K562 (cell line): ENCODE data around the gene SPON2. TPM values are rescaled to one million over a fixed set of nuclear protein-coding genes. Genes with fewer than 3 reads are reported as not detected.

Source experiments
- ATAC-seq: fragments of 200-7000 bp; cut with Tn5 transposase; 3 replicates; pipeline ENCODE4 v1.9.1; 2020; ENCODE audit warnings: moderate library complexity
- BruUV-seq: library from RNA; stranded (reverse); fragments of 400-500 nt; replicated peaks from 2 replicates; lab custom pipeline; 2021; lab: Mats Ljungman, UMichigan
- CTCF ChIA-PET: fragments of 300-600 bp; formaldehyde crosslinking; extraction: SDS; loops from one replicate; lab custom pipeline; 2021; ENCODE audit warnings: low intra/inter-chr PET ratio; lab: Yijun Ruan, JAX
- POLR2A ChIA-PET: fragments of 300-600, 350-650 bp; sonication (Branson Sonifier 250); formaldehyde crosslinking; extraction: SDS; loops from one replicate; lab custom pipeline; 2021; ENCODE audit warnings: antibody characterized with exemption, inconsistent platforms; lab: Yijun Ruan, JAX
- DNase-seq, 4 experiments: peaks; one replicate each; pipeline versions ENCODE4 v3.0.0 to v3.0.0-alpha.2; 2011 to 2018; ENCODE audit warnings: low spot score in 3 of 4, mixed read lengths in 3 of 4; ENCODE audit errors: extremely low read depth in 1 of 4
- FAIRE-seq: peaks from 2 replicates; lab custom pipeline; 2011; peaks lifted over from hg19 to GRCh38; lab: Jason Lieb, UNC
- H2AFZ ChIP-seq: 2 replicates; pipeline ENCODE4 v1.6.0; 2011; ENCODE audit warnings: low read depth, low read length, control low read depth, inconsistent platforms
- H3K27ac ChIP-seq: fragments of 200-600 bp; 3 replicates; pipeline ENCODE4 v1.8.0; 2011; ENCODE audit warnings: low read depth, mild to moderate bottlenecking, control low read depth, inconsistent platforms, low read length, moderate library complexity, mixed read lengths; ENCODE audit errors: extremely low read depth
- H3K27me3 ChIP-seq, 2 experiments: fragments of 300-600 bp in 1 of 2; 2 replicates in 1 of 2; 3 replicates in 1 of 2; pipeline versions ENCODE4 v1.6.0 to v1.8.0; 2011; ENCODE audit warnings: inconsistent platforms in 2 of 2, low read length in 2 of 2, mild to moderate bottlenecking in 1 of 2, mixed read lengths in 1 of 2, moderate library complexity in 1 of 2; ENCODE audit not compliant: control insufficient read depth in 2 of 2, insufficient read depth in 2 of 2
- H3K36me3 ChIP-seq: fragments of 300-600 bp; 3 replicates; pipeline ENCODE4 v1.8.0; 2011; ENCODE audit warnings: mild to moderate bottlenecking, low read length, inconsistent platforms; ENCODE audit not compliant: control insufficient read depth, insufficient read depth
- H3K4me1 ChIP-seq, 2 experiments: fragments of 200-600 bp in 1 of 2; replicated peaks in 1 of 2; 2 replicates in 1 of 2; 3 replicates in 1 of 2; pipeline versions ENCODE4 v1.5.1 to v1.8.0; 2011; ENCODE audit warnings: inconsistent platforms in 2 of 2, low read length in 2 of 2, mild to moderate bottlenecking in 1 of 2, mixed read lengths in 1 of 2, moderate library complexity in 1 of 2; ENCODE audit not compliant: control insufficient read depth in 2 of 2, insufficient read depth in 2 of 2
- H3K4me2 ChIP-seq: 2 replicates; pipeline ENCODE4 v1.6.1; 2011; ENCODE audit warnings: low read length, control low read depth, inconsistent platforms, mixed read lengths; ENCODE audit not compliant: insufficient read depth
- H3K4me3 ChIP-seq: fragments of 200-600 bp; sonication (generic), shearing (Covaris generic); 2 replicates; pipeline ENCODE4 v1.5.1; 2016; ENCODE audit warnings: control low read depth, inconsistent platforms
- H3K79me2 ChIP-seq: fragments of 200-600 bp; 3 replicates; pipeline ENCODE4 v1.8.0; 2011; ENCODE audit warnings: low read length, inconsistent platforms; ENCODE audit not compliant: control insufficient read depth, insufficient read depth
- H3K9ac ChIP-seq, 2 experiments: 2 replicates each; pipeline versions ENCODE4 v1.6.0 to v1.6.1; 2011; ENCODE audit warnings: low read depth in 2 of 2, low read length in 2 of 2, control low read depth in 1 of 2, inconsistent platforms in 1 of 2, mild to moderate bottlenecking in 1 of 2, mixed read lengths in 1 of 2; ENCODE audit not compliant: insufficient read depth in 1 of 2
- H3K9me1 ChIP-seq: one replicate; pipeline ENCODE4 v1.6.0; 2011; ENCODE audit warnings: inconsistent platforms, mild to moderate bottlenecking, low read length, moderate library complexity; ENCODE audit not compliant: control insufficient read depth, insufficient read depth
- H3K9me3 ChIP-seq: replicated peaks from 2 replicates; pipeline ENCODE4 v1.5.1; 2011; ENCODE audit warnings: low read depth, low read length, inconsistent platforms; ENCODE audit not compliant: control insufficient read depth, insufficient read depth
- H4K20me1 ChIP-seq: replicated peaks from 2 replicates; pipeline ENCODE4 v1.6.1; 2011; ENCODE audit warnings: low read length, inconsistent platforms, mixed read lengths; ENCODE audit not compliant: control insufficient read depth, insufficient read depth
- ESRRB ChIP-seq: fragments of 250-450 bp; sonication (Bioruptor Pico); IDR thresholded peaks from 2 replicates; pipeline ENCODE4 v1.5.0; 2020; ENCODE audit warnings: mild to moderate bottlenecking, moderate library complexity, borderline replicate concordance
- GATAD2A ChIP-seq: fragments of 450-650 bp; IDR thresholded peaks from 2 replicates; pipeline ENCODE4 v1.6.1; 2017
- IRF1 ChIP-seq: sonication (generic); formaldehyde crosslinking; IDR thresholded peaks from 2 replicates; pipeline ENCODE4 v1.8.0; 2022; ENCODE audit warnings: missing genetic modification reagents, mild to moderate bottlenecking, borderline replicate concordance
- NFRKB ChIP-seq: fragments of 450-650 bp; IDR thresholded peaks from 2 replicates; pipeline ENCODE4 v1.6.1; 2016; ENCODE audit warnings: low read depth
- RAD21 ChIP-seq, 2 experiments: fragments of 250-450 bp in 1 of 2; fragments of 450-650 bp in 1 of 2; sonication (Bioruptor Pico) in 1 of 2; formaldehyde crosslinking in 1 of 2; IDR thresholded peaks in 1 of 2; conservative IDR thresholded peaks in 1 of 2; 2 replicates each; pipeline versions ENCODE4 v1.4.0 to v1.8.0; 2020 to 2022; ENCODE audit warnings: mild to moderate bottlenecking in 2 of 2, moderate library complexity in 1 of 2
- THRA ChIP-seq: fragments of 450-650 bp; IDR thresholded peaks from 2 replicates; pipeline ENCODE4 v1.6.1; 2017; ENCODE audit warnings: mild to moderate bottlenecking, moderate library complexity
- ZFP36 ChIP-seq: fragments of 150-350 bp; IDR thresholded peaks from 2 replicates; pipeline ENCODE4 v1.6.1; 2018; ENCODE audit warnings: low read length, low read depth; ENCODE audit not compliant: partially characterized antibody
- ZNF212 ChIP-seq: fragments of 450-650 bp; formaldehyde crosslinking; IDR thresholded peaks from 2 replicates; pipeline ENCODE4 v1.4.0; 2020; ENCODE audit warnings: mild to moderate bottlenecking
- ZNF24 ChIP-seq: fragments of 450-650 bp; IDR thresholded peaks from 2 replicates; pipeline ENCODE4 v1.6.1; 2016
- ZNF316 ChIP-seq: fragments of 450-650 bp; IDR thresholded peaks from 2 replicates; pipeline ENCODE4 v1.6.1; 2016
- ZSCAN29 ChIP-seq: fragments of 450-650 bp; IDR thresholded peaks from 2 replicates; pipeline ENCODE4 v1.6.1; 2017
- WGBS: fragments of 100-300 bp; shearing (Covaris generic); methylation state at CpG from one replicate; pipeline ENCODE4 v1.1.6; 2016; ENCODE audit warnings: low coverage, mixed read lengths; ENCODE audit not compliant: insufficient coverage; ENCODE audit errors: missing lambda C conversion rate; 5-methylcytosine and 5-hydroxymethylcytosine counted together
- in situ Hi-C: fragments of 300-500 bp; cut with MboI; formaldehyde crosslinking; loops from 4 replicates; pipeline ENCODE4 v1.15.0; 2018; ENCODE audit warnings: inconsistent platforms, mixed read lengths
- intact Hi-C: fragments of 100-400 bp; cut with micrococcal nuclease; formaldehyde crosslinking; loops from 2 replicates; pipeline ENCODE4 v1.14.2; 2022
- polyA plus RNA-seq, 8 experiments: library from polyadenylated mRNA; depleted of rRNA in 4 of 8; stranded (reverse) in 5 of 8; unstranded in 3 of 8; fragments of >200 nt; fragmentation: Nextera tagmentation in 2 of 8; fragmentation: Illumina TruSeq in 1 of 8; extraction: Ambion mirVana in 2 of 8; extraction: Trizol in 1 of 8; gene quantifications; 2 replicates each; pipeline versions ENCODE4 v1.2.1 to v1.2.3, GENCODE V29; 2011 to 2014; ENCODE audit warnings: inconsistent platforms in 1 of 8, missing spikeins in 1 of 8
- small RNA-seq: library from RNA; depleted of rRNA; stranded (forward); fragments of <200 nt; gene quantifications from one replicate; pipeline ENCODE3, GENCODE V24; 2014
- total RNA-seq, 7 experiments: library from RNA; depleted of rRNA in 6 of 7; stranded (reverse); fragments of >200 nt in 6 of 7; fragmentation: Illumina TruSeq in 2 of 7; extraction: Trizol in 2 of 7; gene quantifications; 2 replicates each; pipeline versions ENCODE4 v1.2.1 to v1.2.3, GENCODE V29; 2011 to 2021; ENCODE audit warnings: low replicate concordance in 1 of 7
- TF ChIP-seq, protein P1 (sequence below): fragments of 250-450 bp; sonication (Bioruptor Pico); IDR thresholded peaks from 2 replicates; pipeline ENCODE4 v1.8.0; 2022; ENCODE audit warnings: inconsistent platforms, mild to moderate bottlenecking, moderate library complexity, borderline replicate concordance

The SPON2 gene
- total and polyA plus RNA-seq, 9 of the 15 experiments (the other 6 are each of a cell fraction or from before 2014, with no cell fraction given), result 0.21 to 2.2 (median 0.83) TPM

DNA sequence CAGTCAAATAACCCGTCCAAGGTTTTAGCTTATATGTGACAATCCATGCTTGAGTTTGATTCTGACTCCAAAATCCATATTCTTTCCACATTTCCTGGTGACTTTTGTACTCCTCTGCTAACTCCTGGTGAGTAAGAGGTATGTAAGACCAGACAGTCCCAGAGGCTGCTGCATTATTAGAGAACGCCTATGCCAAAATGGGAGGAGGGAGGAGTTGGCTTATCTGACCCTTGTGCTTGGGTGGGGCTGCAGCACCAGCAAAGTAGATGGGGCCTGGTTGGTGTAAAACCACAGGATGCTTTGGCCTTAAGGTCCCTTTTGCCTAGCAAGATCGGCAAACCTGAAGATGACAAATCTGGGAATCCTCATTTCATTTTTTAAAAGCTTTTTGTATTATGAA, 49.9 kb downstream of the SPON2 start:
- no TSS peak for BruUV-seq
- in situ Hi-C loops, result no loop called here
- peaks cover 0 to 4% of the 10 kb centered on the region in 2 experiments; a peak in 3 of 5 replicates for H3K27me3 ChIP-seq
- TF ChIP-seq, protein P1, sequence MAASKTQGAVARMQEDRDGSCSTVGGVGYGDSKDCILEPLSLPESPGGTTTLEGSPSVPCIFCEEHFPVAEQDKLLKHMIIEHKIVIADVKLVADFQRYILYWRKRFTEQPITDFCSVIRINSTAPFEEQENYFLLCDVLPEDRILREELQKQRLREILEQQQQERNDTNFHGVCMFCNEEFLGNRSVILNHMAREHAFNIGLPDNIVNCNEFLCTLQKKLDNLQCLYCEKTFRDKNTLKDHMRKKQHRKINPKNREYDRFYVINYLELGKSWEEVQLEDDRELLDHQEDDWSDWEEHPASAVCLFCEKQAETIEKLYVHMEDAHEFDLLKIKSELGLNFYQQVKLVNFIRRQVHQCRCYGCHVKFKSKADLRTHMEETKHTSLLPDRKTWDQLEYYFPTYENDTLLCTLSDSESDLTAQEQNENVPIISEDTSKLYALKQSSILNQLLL (CRISPR knock-in tag), result no peak
- no peak for TF ChIP-seq ZSCAN29
- TF ChIP-seq IRF1, result no peak
- TF ChIP-seq ZFP36, result no peak
- TF ChIP-seq GATAD2A, result no peak
- TF ChIP-seq RAD21 (CRISPR knock-in tag; conservative IDR thresholded peaks at IDR 0.05 in 1 of 2, IDR thresholded peaks at IDR 0.05 in 1 of 2), result no peak
- TF ChIP-seq ESRRB (CRISPR knock-in tag), result no peak
- no peak for TF ChIP-seq ZNF24
- TF ChIP-seq NFRKB, result no peak
- no peak for TF ChIP-seq ZNF212 (CRISPR knock-in tag)
- TF ChIP-seq THRA, result no peak
- TF ChIP-seq ZNF316, result no peak
- TF ChIP-seq, all 486 proteins: peak for 0
- ATAC-seq (no peak), FAIRE-seq (no peak), DNase-seq (no peak)
- Histone ChIP-seq H3K4me3 (no peak overlapping the region), H2AFZ (no peak overlapping the region), H3K9ac (no peak overlapping the region), H3K36me3 (no peaks in the 10 kb centered on the region), H3K9me1 (no peaks in the 10 kb centered on the region), H3K4me2 (no peak overlapping the region), H3K4me1 (no peaks in the 10 kb centered on the region), H3K79me2 (no peaks in the 10 kb centered on the region), H3K9me3 (no peaks in the 10 kb centered on the region), H4K20me1 (no peaks in the 10 kb centered on the region), H3K27ac (no peak overlapping the region)
- CTCF ChIA-PET, result no interaction called here
- WGBS, result 2% methylated on average over 3 of the region's 3 CpGs
- POLR2A ChIA-PET, result interaction anchor here (0.6 to 1.4 kb wide), 3 partner anchors 10 to 352 kb away, joined by 3 to 4 read pairs (median 3); no protein-coding TSS in a partner anchor
- intact Hi-C loops, result no loop called here

Small RNA genes within 50 kb of the gene (small RNA-seq; reads per million reads assigned to genes)
- not detected for gene RF00554

Other genes starting within 250 kb of the SPON2 start
Only the 7 nearest of the 11 such genes appear.
- gene IDUA, start 185.5 kb downstream of the SPON2 start, total RNA-seq (2014; rRNA removed), result 9.9 and 10.1 TPM in 2 replicates
- 0.26 and 0.69 TPM in 2 replicates for gene IDUA, start 185.5 kb downstream of the SPON2 start, total RNA-seq (2014; rRNA removed; fragmentation: Illumina TruSeq; extraction: Trizol)
- 3.1 and 4.8 TPM in 2 replicates for gene IDUA, start 185.5 kb downstream of the SPON2 start, total RNA-seq (2015; rRNA removed; fragmentation: Illumina TruSeq; extraction: Trizol)
- gene IDUA, start 185.5 kb downstream of the SPON2 start, total RNA-seq (2021), result 13.6 and 16.1 TPM in 2 replicates
- gene IDUA, start 185.5 kb downstream of the SPON2 start, polyA plus RNA-seq (2011; rRNA removed), result 1.2 and 2.2 TPM in 2 replicates
- gene IDUA, start 185.5 kb downstream of the SPON2 start, polyA plus RNA-seq (2014; fragmentation: Illumina TruSeq; extraction: Trizol), result 0.30 and 1.2 TPM in 2 replicates
- gene IDUA, start 185.5 kb downstream of the SPON2 start, polyA plus RNA-seq (2014; fragmentation: Nextera tagmentation; extraction: Ambion mirVana), result under 1 TPM; 0.04 to 0.13 TPM
- gene IDUA, start 185.5 kb downstream of the SPON2 start, polyA plus RNA-seq (2014; rRNA removed), result 11.2 and 14.1 TPM in 2 replicates
- 1.6 TPM in 2 replicates for gene SLC26A1, start 179.2 kb downstream of the SPON2 start, total RNA-seq (2014; rRNA removed)
- 0.40 and 0.96 TPM in 2 replicates for gene SLC26A1, start 179.2 kb downstream of the SPON2 start, total RNA-seq (2014; rRNA removed; fragmentation: Illumina TruSeq; extraction: Trizol)
- 1.8 and 2.2 TPM in 2 replicates for gene SLC26A1, start 179.2 kb downstream of the SPON2 start, total RNA-seq (2015; rRNA removed; fragmentation: Illumina TruSeq; extraction: Trizol)
- 3.1 and 4.2 TPM in 2 replicates for gene SLC26A1, start 179.2 kb downstream of the SPON2 start, total RNA-seq (2021)
- 0.95 and 2.0 TPM in 2 replicates for gene SLC26A1, start 179.2 kb downstream of the SPON2 start, polyA plus RNA-seq (2011; rRNA removed)
- gene SLC26A1, start 179.2 kb downstream of the SPON2 start, polyA plus RNA-seq (2014; fragmentation: Illumina TruSeq; extraction: Trizol), result 0.56 and 0.69 TPM in 2 replicates
- under 1 TPM; 0.11 to 0.24 TPM for gene SLC26A1, start 179.2 kb downstream of the SPON2 start, polyA plus RNA-seq (2014; fragmentation: Nextera tagmentation; extraction: Ambion mirVana)
- gene SLC26A1, start 179.2 kb downstream of the SPON2 start, polyA plus RNA-seq (2014; rRNA removed), result 1.4 and 2.1 TPM in 2 replicates
- gene FGFRL1, start 161.0 kb downstream of the SPON2 start, total RNA-seq (2014; rRNA removed), result 21.6 and 30.7 TPM in 2 replicates
- 5.3 and 7.1 TPM in 2 replicates for gene FGFRL1, start 161.0 kb downstream of the SPON2 start, total RNA-seq (2014; rRNA removed; fragmentation: Illumina TruSeq; extraction: Trizol)
- gene FGFRL1, start 161.0 kb downstream of the SPON2 start, total RNA-seq (2015; rRNA removed; fragmentation: Illumina TruSeq; extraction: Trizol), result 10.4 and 11.4 TPM in 2 replicates
- gene FGFRL1, start 161.0 kb downstream of the SPON2 start, total RNA-seq (2021), result 45.6 and 49.9 TPM in 2 replicates
- 14.6 and 18.3 TPM in 2 replicates for gene FGFRL1, start 161.0 kb downstream of the SPON2 start, polyA plus RNA-seq (2011; rRNA removed)
- 17.1 and 25.2 TPM in 2 replicates for gene FGFRL1, start 161.0 kb downstream of the SPON2 start, polyA plus RNA-seq (2014; fragmentation: Illumina TruSeq; extraction: Trizol)
- under 1 TPM; 0.34 to 0.53 TPM for gene FGFRL1, start 161.0 kb downstream of the SPON2 start, polyA plus RNA-seq (2014; fragmentation: Nextera tagmentation; extraction: Ambion mirVana)
- gene FGFRL1, start 161.0 kb downstream of the SPON2 start, polyA plus RNA-seq (2014; rRNA removed), result 15.1 and 15.6 TPM in 2 replicates
- not detected in 2 replicates for gene RNF212, start 59.0 kb downstream of the SPON2 start, total RNA-seq (2014; rRNA removed)
- gene RNF212, start 59.0 kb downstream of the SPON2 start, total RNA-seq (2014; rRNA removed; fragmentation: Illumina TruSeq; extraction: Trizol), result not detected in 2 replicates
- not detected in 2 replicates for gene RNF212, start 59.0 kb downstream of the SPON2 start, total RNA-seq (2015; rRNA removed; fragmentation: Illumina TruSeq; extraction: Trizol)
- not detected in 2 replicates for gene RNF212, start 59.0 kb downstream of the SPON2 start, total RNA-seq (2021)
- gene RNF212, start 59.0 kb downstream of the SPON2 start, polyA plus RNA-seq (2011; rRNA removed), result not detected in 2 replicates
- not detected in 2 replicates for gene RNF212, start 59.0 kb downstream of the SPON2 start, polyA plus RNA-seq (2014; fragmentation: Illumina TruSeq; extraction: Trizol)
- gene RNF212, start 59.0 kb downstream of the SPON2 start, polyA plus RNA-seq (2014; fragmentation: Nextera tagmentation; extraction: Ambion mirVana), result not detected
- gene RNF212, start 59.0 kb downstream of the SPON2 start, polyA plus RNA-seq (2014; rRNA removed), result 0.04 TPM in 1 of 2 replicates, not detected in the other
- gene CTBP1, start 76.5 kb upstream of the SPON2 start, total RNA-seq (2014; rRNA removed), result 162 and 230 TPM in 2 replicates
- 27.2 and 30.4 TPM in 2 replicates for gene CTBP1, start 76.5 kb upstream of the SPON2 start, total RNA-seq (2014; rRNA removed; fragmentation: Illumina TruSeq; extraction: Trizol)
- 67.9 and 70.4 TPM in 2 replicates for gene CTBP1, start 76.5 kb upstream of the SPON2 start, total RNA-seq (2015; rRNA removed; fragmentation: Illumina TruSeq; extraction: Trizol)
- gene CTBP1, start 76.5 kb upstream of the SPON2 start, total RNA-seq (2021), result 134 and 148 TPM in 2 replicates
- gene CTBP1, start 76.5 kb upstream of the SPON2 start, polyA plus RNA-seq (2011; rRNA removed), result 68.2 and 72.3 TPM in 2 replicates
- 64.0 and 116 TPM in 2 replicates for gene CTBP1, start 76.5 kb upstream of the SPON2 start, polyA plus RNA-seq (2014; fragmentation: Illumina TruSeq; extraction: Trizol)
- 10 to 100 TPM; 14.5 to 20.0 TPM for gene CTBP1, start 76.5 kb upstream of the SPON2 start, polyA plus RNA-seq (2014; fragmentation: Nextera tagmentation; extraction: Ambion mirVana)
- gene CTBP1, start 76.5 kb upstream of the SPON2 start, polyA plus RNA-seq (2014; rRNA removed), result 111 and 118 TPM in 2 replicates
- gene MAEA, start 117.3 kb upstream of the SPON2 start, total RNA-seq (2014; rRNA removed), result 63.2 and 104 TPM in 2 replicates
- gene MAEA, start 117.3 kb upstream of the SPON2 start, total RNA-seq (2014; rRNA removed; fragmentation: Illumina TruSeq; extraction: Trizol), result 18.7 and 20.5 TPM in 2 replicates
- gene MAEA, start 117.3 kb upstream of the SPON2 start, total RNA-seq (2015; rRNA removed; fragmentation: Illumina TruSeq; extraction: Trizol), result 45.0 and 48.7 TPM in 2 replicates
- gene MAEA, start 117.3 kb upstream of the SPON2 start, total RNA-seq (2021), result 84.4 and 86.5 TPM in 2 replicates
- 59.3 and 60.8 TPM in 2 replicates for gene MAEA, start 117.3 kb upstream of the SPON2 start, polyA plus RNA-seq (2011; rRNA removed)
- 34.3 and 57.0 TPM in 2 replicates for gene MAEA, start 117.3 kb upstream of the SPON2 start, polyA plus RNA-seq (2014; fragmentation: Illumina TruSeq; extraction: Trizol)
- 1 to 10 TPM; 2.1 to 4.7 TPM for gene MAEA, start 117.3 kb upstream of the SPON2 start, polyA plus RNA-seq (2014; fragmentation: Nextera tagmentation; extraction: Ambion mirVana)
- gene MAEA, start 117.3 kb upstream of the SPON2 start, polyA plus RNA-seq (2014; rRNA removed), result 72.5 and 74.7 TPM in 2 replicates
- 4.5 and 5.4 TPM in 2 replicates for gene UVSSA, start 174.6 kb upstream of the SPON2 start, total RNA-seq (2014; rRNA removed)
- 1.5 TPM in 2 replicates for gene UVSSA, start 174.6 kb upstream of the SPON2 start, total RNA-seq (2014; rRNA removed; fragmentation: Illumina TruSeq; extraction: Trizol)
- gene UVSSA, start 174.6 kb upstream of the SPON2 start, total RNA-seq (2015; rRNA removed; fragmentation: Illumina TruSeq; extraction: Trizol), result 2.6 and 2.9 TPM in 2 replicates
- 12.4 and 14.6 TPM in 2 replicates for gene UVSSA, start 174.6 kb upstream of the SPON2 start, total RNA-seq (2021)
- gene UVSSA, start 174.6 kb upstream of the SPON2 start, polyA plus RNA-seq (2011; rRNA removed), result 3.5 and 7.2 TPM in 2 replicates
- gene UVSSA, start 174.6 kb upstream of the SPON2 start, polyA plus RNA-seq (2014; fragmentation: Illumina TruSeq; extraction: Trizol), result 3.3 and 4.7 TPM in 2 replicates
- gene UVSSA, start 174.6 kb upstream of the SPON2 start, polyA plus RNA-seq (2014; fragmentation: Nextera tagmentation; extraction: Ambion mirVana), result under 1 TPM; 0.21 to 0.27 TPM
- 5.8 and 9.2 TPM in 2 replicates for gene UVSSA, start 174.6 kb upstream of the SPON2 start, polyA plus RNA-seq (2014; rRNA removed)